GM21390 (cell line): Measurements from ENCODE around the gene CABP5.
"Not testable (repeated sequence)": the region's sequence is repeated elsewhere in the genome, so short reads cannot be mapped to it uniquely, and the experiment has no call there.

Experiments
- ATAC-seq: cut with Tn5 transposase; IDR thresholded peaks from one replicate; pipeline ENCODE4 v1.9.1; 2021; ENCODE audit not compliant: unreplicated experiment

The CABP5 gene

DNA sequence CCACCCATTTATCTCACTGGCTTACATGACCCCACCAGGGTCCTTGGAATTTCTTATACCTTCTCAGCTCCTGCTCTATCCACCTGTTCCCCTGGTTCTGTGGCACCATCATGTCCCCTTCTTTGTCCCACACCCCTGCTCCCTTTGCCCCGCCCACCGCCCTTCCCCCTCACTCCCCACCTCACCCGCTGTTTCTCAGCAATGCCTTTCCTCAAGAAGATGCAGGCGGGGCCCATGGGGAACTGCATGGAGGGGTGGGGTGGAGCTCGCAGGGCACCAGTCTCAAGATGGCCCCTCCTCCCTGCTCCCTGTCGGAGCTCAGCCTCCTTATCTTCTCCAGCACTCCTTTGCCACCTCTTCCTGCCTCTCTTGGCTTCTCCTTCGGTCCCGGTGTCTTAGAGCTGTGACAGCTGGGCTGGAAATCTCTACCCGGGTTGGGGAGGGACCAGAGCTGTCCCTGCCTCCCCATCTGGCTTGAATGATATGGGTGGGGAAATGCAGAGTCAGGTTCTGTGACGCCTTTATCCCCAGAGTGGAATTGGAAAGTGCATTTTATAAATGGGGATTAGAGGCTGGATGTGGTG lies at the start of gene CABP5:
CABP5 (minus strand) TSS at position 405 of the 584 bp plus-strand sequence; CDS start at position 248, 157 bp downstream.
- ATAC-seq, result no peak

DNA sequence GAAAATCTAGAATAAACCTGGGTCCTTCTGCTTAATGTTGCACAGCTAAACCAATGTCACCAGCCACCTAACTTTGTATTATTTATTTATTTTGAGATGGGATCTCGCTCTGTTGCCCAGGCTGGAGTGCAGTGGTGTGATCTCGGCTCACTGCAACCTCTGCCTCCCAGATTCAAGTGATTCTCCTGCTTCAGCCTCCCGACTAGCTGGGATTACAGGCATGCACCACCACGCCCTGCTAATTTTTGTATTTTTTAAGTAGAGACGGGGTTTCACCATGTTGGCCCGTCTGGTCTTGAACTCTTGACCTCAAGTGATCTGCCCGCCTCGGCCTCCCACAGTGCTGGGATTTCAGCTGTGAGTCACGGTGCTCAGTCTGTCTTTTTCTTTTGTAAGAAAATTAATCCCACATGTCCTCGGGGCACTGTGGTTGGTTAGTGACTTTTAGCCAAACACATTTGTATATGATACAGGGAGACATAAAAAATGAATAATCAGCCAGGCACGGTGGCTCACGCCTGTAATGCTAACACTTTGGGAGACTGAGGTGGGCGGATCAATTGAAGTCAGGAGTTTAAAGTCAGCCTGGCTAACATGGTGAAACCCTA lies 47.3 kb upstream of the CABP5 start:
- ATAC-seq, result not testable (repeated sequence)

DNA sequence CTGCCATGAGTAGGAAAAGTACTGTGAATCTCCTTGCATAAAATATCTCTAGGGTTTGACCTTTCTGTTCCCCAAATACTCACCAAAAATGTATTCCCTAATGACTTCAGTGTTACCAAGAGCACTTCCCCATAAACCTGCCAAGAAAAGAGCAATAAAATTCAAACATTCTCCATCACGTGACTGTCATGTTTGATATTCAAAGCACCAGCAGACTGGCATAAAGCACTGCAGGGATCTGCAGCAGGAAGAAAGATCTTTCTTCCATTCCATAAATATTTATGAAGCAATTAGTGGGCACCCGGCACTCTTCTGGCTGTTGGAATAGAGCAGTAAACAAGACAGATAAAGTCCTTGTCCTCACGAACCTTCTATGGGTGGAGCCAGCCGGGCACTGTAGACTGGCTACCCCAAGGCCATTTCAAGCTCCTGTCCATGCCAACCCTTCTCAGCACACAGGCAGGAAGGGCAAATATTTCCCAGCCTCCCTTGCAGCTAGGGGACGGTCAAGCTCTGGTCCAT lies 46.5 kb upstream of the CABP5 start:
- no peak for ATAC-seq

DNA sequence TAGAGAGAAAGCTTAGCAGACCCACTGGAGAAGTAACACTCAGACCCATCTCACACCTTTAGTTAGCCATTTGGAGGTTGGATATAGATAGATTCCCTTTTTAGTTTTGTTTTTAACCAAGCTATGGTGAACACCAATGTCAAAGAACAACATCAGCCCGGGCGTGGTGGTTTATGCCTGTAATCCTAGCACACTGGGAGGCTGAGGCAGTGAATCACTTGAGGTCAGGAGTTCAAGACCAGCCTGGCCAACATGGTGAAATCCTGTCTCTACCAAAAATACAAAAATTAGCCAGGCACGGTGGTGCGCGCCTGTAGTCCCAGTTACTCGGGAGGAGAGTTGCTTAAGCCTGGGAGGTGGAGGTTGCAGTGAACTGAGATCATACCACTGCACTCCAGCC lies 45.1 kb upstream of the CABP5 start:
- not testable (repeated sequence) for ATAC-seq

DNA sequence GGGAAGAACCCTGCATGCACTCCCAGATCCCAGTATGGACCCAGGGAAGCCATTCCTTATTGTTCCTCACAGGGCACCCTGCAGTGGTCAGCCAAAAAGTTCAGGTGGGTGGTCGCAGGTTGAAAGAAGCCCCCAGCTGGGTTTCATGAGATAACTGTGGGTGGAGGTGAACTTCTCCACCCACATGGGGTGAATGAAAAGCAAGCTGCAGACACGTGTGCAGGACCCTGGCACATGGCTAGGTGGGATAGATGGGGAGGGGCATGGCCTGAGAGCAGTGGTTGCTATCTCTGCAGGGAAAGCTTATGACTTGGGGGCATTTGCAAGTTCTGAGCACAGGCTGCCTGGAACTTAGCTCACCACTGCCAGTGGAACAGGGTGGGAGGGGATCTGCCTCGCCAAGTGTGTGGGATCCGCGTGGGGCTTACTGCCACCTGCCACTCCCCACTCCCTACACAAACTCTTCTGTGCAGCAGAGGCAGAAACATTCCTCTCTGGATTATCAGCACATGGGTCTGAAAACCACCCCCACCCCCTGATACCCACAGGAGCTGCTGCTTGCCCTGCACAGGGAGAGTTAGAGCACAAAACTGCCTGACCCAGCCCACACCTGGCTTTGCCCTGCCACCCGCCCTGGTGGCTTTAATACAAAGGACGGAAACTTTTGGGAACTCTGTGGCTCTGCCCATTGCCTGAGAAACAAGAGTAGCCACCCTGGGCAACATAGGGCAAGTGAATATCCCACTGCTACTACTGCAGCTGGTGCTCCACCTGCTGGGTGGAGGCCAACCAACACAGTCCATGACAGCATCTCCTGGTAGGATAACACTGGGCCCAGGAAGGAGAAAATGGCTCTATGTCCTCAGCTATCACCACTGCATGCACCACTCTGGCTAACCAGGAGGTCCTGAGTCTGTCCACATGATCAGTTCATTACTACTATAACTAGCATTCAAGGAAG lies 42.3 kb upstream of the CABP5 start:
- no peak for ATAC-seq

DNA sequence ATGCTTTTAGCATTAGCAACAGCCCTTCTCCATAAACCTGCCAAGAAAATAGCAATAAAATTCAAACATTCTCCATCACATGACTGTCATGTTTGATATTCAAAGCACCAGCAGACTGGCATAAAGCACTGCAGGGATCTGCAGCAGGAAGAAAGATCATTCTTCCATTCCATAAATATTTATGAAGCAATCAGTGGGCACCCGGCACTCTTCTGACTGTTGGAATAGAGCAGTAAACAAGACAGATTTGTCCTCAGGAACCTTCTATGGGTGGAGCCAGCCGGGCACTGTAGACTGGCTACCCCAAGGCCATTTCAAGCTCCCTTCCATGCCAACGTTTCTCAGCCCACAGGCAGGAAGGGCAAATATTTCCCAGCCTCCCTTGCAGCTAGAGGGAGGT lies 41.2 kb upstream of the CABP5 start:
- ATAC-seq, result no peak

DNA sequence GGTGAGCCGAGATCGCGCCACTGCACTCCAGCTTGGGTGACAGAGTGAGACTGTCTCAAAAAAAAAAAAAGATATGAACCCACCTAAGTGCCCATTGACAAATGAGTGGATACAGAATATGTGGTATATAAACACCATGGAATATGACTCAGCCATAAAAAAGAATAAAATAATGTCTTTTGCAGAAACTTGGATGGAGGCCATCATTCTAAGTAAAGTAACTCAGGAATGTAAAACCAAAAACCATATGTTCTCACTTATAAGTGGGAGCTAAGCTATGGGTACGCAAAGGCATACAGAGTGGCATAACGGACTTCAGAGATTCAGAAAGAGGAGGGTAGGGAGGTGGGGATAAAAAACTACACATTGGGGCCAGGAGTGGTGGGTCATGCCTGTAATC lies 37.2 kb upstream of the CABP5 start:
- no peak for ATAC-seq

DNA sequence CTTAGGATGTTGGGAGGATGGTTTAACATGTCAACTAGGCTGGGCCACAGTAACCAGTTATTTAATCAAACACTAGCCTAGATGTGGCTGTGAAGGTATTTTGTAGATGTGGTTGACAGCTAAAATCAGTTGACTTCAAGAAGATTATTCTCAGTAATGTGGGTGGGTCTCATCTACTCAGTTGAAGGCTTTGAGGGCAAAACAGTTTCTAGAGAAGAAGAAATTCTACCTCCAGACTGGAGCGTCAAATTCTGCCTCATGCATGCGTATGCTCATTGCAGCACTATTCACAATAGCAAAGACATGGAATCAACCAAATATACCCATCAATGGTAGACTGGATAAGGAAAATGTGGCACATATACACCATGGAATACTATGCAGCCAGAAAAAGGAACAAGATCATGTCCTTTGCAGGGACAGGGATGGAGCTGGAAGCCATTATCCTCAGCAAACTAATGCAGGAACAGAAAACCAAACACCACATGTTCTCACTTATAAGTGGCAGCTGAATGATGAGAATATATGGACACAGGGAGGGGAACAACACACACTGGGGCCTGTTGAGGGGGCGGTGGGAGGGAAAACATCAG lies 26.4 kb upstream of the CABP5 start:
- ATAC-seq, result not testable (repeated sequence)

DNA sequence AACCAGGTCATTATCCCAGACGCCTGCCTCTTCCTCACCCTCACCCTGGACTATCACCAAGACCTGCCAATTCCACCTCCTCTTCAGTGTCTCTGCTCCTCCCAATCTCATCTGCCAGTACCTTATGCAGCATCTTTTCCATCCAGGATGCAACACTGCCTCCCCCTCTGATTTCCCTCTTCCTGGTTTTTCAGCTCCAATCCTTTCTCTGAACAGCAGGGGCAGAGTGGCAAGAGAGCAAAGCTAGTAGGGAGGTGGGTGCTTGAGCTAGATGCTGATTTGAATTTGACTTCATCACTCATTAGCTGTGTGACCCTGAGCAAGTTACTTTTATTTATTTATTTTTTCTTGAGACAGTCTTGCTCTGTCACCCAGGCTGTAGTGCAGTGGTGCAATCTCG lies 25.6 kb upstream of the CABP5 start:
- no peak for ATAC-seq

DNA sequence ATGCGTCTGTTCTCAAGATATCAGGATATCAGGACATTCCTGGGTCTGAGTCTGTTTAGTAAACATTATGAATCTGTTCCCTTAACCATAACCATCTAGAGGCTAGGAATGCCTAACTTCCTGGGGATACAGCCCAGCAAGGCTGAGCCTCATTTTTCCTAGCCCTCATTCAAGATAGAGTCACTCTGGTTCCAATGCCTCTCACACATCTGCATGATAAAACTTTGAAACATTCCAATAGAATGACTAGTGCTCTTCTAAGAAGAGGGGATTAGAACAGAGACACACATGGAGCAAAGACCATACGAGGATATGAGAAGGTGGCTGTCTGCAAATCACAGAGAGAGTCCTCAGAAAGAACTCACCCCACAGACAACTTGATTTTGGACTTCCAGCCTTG lies 20.6 kb upstream of the CABP5 start:
- ATAC-seq, result no peak

DNA sequence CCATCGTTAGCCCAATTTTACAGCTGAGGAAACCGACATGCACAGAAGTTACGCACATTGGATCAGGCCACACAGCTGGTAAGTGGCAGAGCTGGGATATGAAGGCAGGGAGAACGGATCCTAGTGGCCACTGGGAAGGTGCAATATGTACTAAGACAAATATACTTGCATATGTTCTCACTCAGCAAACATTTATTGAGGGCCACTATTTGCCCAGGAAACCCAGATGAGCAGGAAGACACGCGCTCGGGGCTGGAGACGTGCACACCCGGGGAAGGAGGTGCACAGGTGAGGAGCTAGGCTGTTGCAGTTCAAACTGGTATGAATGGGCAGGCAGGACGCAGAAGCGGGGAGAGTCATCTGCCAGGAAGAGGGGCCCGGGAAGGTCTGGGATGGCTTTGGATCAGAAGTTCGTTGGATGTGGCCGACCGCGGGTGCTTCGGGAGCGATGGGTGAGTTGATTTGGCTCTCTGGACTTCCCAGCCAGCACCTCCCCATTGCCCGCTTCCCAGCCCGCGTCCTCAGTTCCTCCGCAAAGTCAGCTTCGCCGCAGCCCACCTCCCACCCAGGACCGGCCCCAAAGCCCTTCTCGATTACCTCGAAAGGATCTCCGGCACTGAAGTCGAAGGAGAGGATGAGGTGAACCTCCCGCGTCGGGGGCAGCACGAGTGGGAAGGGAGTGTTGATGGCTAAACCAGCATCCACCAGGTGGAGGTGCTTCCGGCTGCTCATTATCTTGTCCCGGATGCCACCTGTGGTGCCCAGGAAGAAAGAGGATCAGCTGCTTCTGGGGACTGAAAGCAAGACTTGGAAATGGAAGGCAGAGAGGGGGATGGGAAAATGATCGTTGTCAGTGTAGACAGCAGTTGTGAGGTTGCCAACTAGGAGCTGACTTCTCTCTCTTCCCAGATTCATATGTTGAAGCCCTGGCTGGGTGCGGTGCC lies 17.8 kb upstream of the CABP5 start:
- no peak for ATAC-seq

DNA sequence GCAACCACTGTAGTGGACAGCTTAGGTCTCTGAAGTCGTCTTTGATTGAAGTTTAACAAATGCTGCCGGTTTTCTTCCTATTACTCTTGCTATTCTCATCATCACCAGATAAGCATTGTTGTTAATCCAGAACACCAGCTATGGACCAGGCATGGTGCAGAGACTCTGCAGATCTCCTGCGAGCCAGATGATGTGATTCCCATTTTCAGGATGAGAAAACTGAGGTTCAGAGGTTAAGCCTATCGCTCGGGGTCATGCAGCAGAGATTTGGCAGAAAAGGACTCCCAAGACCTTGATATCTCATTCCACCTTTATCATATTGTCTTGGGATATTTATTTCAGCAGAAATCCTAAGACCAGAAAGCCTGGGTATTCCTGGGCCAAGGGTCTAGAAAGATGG lies 16.5 kb upstream of the CABP5 start:
- no peak for ATAC-seq

DNA sequence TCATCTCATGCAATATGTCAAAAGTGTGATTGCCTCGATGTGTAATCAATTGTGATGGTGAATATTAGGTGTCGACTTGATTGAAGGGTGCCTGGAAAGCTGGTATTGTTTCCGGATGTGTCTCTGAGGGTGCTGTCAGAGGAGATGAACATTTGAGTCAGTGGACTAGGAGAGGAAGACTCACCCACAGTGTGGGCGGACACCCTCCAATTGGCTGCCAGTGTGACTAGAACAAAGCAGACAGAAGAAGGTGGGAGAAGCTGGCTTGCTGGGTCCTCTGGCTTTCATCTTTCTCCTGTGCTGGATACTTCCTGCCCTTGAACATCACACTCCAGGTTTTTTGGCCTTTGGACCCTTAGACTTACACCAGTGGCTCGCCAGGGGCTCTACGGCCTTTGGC lies 15.5 kb upstream of the CABP5 start:
- ATAC-seq, result no peak

DNA sequence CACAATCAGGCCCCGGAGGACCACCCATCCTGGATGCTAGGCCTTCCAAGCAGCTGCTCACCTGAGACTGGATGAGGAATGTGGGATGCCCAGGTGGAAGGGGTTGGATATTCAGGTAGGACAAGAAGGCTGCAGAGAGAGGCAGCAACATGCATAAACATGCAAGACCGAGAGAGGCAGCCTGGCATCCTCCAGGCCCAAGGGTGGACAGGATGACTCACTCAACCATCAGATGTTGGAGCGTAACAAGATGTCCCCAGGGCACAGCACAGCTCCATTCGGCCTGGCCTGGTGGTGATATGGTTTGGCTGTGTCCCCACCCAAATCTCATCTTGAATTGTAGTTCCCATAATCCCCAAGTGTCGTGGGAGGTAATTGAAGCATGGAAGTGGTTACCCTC lies 10.0 kb upstream of the CABP5 start:
- ATAC-seq, result no peak

DNA sequence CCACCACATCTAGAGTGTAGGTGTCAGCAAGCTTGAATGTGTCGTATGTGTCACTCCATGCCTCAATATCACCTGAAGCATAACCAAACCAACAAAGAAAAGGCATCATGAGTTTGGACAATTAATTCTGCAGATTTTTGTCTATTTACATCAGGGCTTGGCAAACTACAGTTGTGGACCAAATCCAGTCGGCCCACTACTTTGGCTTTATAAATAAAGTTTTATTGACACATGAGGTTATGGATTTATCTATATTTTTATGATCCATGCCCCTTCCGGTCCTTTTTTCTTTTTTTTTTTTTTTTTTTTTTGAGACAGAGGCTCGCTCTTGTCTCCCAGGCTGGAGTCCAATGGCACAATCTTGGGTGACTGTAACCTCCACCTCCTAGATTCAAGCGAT lies 9.2 kb upstream of the CABP5 start:
- no peak for ATAC-seq

DNA sequence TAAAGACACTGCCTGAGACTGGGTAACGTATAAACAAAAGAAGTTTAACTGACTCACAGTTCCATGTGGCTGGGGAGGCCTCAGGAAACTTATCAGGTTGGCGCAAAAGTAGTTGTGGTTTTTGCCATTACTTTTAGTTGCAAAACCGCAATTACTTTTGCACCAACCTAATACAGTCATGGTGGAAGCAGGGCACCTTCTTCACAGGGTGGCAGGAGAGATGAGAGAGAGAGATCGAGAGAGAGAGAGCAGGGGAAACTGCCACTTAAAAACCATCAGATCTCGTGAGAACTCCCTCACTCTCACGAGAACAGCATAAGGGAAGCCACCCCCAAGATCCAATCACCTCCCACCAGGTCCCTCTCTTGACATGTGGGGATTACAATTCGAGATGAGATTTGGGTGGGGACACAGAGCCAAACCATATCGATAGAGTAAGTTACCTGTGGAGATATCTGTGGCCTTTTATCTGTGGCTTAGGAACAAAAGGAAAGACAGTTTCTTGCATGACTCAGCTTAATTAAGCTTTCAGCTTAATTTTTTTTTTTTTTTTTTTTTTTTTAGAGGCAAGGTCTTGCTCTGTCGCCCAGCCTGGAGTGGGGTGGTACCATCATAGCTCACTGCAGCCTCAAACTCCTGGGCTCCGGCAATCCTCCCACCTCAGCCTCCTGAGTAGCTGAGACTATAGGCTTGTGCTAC lies 7.6 kb upstream of the CABP5 start:
- no peak for ATAC-seq

DNA sequence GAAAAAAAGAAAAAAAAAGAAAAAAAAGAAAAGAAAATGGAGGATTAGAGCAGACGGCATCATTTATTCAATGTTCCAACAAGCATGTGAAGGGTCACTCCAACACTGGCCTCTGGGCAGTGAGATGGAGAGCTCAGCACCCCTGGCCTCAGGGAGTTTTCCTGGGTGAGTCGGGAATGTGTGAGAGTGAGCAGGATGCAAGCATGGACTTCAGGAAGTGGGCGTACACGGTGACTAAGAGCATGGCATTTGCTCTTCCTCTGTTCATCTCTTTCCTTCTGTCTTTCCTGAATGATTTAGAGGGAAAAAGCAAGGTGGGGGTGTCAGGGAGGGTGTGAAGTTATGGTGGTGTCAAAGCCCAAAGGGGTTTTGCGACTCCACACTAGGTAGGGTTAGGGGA lies 682 bp upstream of the CABP5 start:
- no peak for ATAC-seq

DNA sequence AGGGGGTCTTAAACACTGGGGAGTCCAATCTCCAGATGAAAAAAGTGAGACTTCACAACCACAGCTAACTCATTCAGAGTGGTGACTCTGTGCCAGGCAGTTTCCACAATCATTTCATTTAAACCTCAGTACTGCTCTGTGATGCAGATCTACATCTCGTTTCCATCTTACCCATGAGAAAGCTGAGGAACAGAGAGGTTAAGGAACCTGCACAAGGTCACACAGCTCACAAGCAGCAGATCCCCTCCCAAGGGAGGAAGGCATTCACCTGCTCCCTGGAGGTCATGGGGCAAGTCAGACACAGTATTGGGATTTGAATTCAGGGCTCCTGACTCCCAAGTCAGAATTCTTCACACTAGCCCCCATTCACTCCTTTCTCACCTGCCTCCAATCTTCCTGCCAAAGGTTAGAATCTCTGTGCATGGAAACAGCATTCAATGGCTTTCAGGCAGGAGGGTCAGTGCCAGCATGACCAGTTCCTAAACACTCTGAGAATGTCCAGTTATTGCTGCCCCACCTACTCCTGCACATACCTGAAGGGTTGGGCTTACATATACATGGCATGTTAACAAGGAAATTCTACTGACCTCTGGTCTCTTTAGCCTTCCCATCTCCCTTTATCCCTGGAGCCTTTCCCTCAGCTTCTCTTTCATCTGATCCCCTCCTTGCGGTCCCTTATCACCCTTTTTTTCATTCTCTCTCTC lies 1.9 kb downstream of the CABP5 start:
- ATAC-seq, result no peak

DNA sequence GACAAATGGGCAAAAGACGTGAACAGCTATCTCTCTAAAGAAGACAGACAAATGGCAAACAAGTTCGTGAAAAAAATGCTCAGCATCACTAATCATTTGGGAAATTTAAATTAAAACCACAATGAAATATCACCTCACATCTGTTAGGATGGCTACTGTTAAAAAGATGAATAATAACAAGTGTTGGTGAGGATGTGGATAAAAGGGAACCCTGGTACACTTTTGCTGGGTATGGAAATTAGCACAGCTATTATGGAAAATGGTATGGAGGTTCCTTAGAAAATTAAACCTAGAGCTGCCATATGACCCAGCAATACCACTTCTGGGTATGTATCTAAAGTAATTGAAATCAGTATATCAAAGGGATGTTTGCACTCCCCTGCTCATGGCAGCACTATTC lies 7.1 kb downstream of the CABP5 start:
- no peak for ATAC-seq
